IMR-90 (cell line): ENCODE measurements around the gene PLXDC2. TPM values are rescaled to one million over a fixed set of nuclear protein-coding genes. Genes with fewer than 3 reads are reported as not detected.

Experiments
- ATAC-seq: fragments of 200-7000 bp; cut with Tn5 transposase; 2 replicates; pipeline ENCODE4 v1.9.1; 2020; ENCODE audit warnings: low read depth, mild to moderate bottlenecking, moderate library complexity
- BruUV-seq: library from RNA; stranded (reverse); fragments of 400-500 nt; replicated peaks from 2 replicates; lab custom pipeline; 2021; lab: Mats Ljungman, UMichigan
- CTCF ChIA-PET: fragments of 300-600 bp; formaldehyde crosslinking; extraction: SDS; loops from one replicate; lab custom pipeline; 2021; ENCODE audit warnings: antibody characterized with exemption; lab: Yijun Ruan, JAX
- POLR2A ChIA-PET: fragments of 300-600 bp; sonication (Branson Sonifier 250); formaldehyde crosslinking; loops from one replicate; lab custom pipeline; 2022; ENCODE audit warnings: antibody characterized with exemption; ENCODE audit not compliant: unreplicated experiment; lab: Charles Lee
- DNase-seq: peaks from one replicate; pipeline ENCODE4 v3.0.0; 2013
- H2AFZ ChIP-seq: replicated peaks from 2 replicates; pipeline ENCODE3; 2013; ENCODE audit warnings: low read length, mild to moderate bottlenecking; ENCODE audit not compliant: poor library complexity
- H2AK5ac ChIP-seq: 2 replicates; pipeline ENCODE4 v1.6.1; 2013; ENCODE audit warnings: low read depth, low read length, inconsistent platforms
- H2AK9ac ChIP-seq: replicated peaks from 2 replicates; pipeline ENCODE3; 2013; ENCODE audit warnings: mild to moderate bottlenecking, low read depth, low read length, moderate library complexity; ENCODE audit not compliant: poor library complexity
- H2BK120ac ChIP-seq: 2 replicates; pipeline ENCODE4 v1.6.1; 2013; ENCODE audit warnings: low read depth, low read length, inconsistent platforms
- H2BK15ac ChIP-seq: 3 replicates; pipeline ENCODE4 v1.6.1; 2013; ENCODE audit warnings: low read depth, low read length, inconsistent platforms
- H2BK20ac ChIP-seq: 2 replicates; pipeline ENCODE4 v1.6.1; 2013; ENCODE audit warnings: low read depth, mild to moderate bottlenecking, inconsistent platforms, low read length, moderate library complexity
- H2BK5ac ChIP-seq: 2 replicates; pipeline ENCODE4 v1.6.1; 2013; ENCODE audit warnings: mild to moderate bottlenecking, low read depth, low read length, inconsistent platforms; ENCODE audit not compliant: poor library complexity, severe bottlenecking
- H3K14ac ChIP-seq: replicated peaks from 2 replicates; pipeline ENCODE4 v1.6.1; 2013; ENCODE audit warnings: low read depth, low read length, inconsistent platforms
- H3K18ac ChIP-seq: 2 replicates; pipeline ENCODE4 v1.6.1; 2013; ENCODE audit warnings: low read depth, low read length, control low read depth
- H3K23ac ChIP-seq: 2 replicates; pipeline ENCODE4 v1.6.1; 2013; ENCODE audit warnings: low read depth, low read length, inconsistent platforms
- H3K27ac ChIP-seq: 2 replicates; pipeline ENCODE4 v1.5.1; 2013; ENCODE audit warnings: mild to moderate bottlenecking, control low read depth, low read length; ENCODE audit not compliant: insufficient read depth
- H3K27me3 ChIP-seq: 2 replicates; pipeline ENCODE4 v1.6.1; 2013; ENCODE audit warnings: low read length; ENCODE audit not compliant: control insufficient read depth, insufficient read depth
- H3K36me3 ChIP-seq: 2 replicates; pipeline ENCODE4 v1.6.1; 2013; ENCODE audit warnings: low read length, mixed read lengths; ENCODE audit not compliant: control insufficient read depth, insufficient read depth
- H3K4ac ChIP-seq: 2 replicates; pipeline ENCODE4 v1.6.1; 2013; ENCODE audit warnings: low read depth, low read length, inconsistent platforms
- H3K4me1 ChIP-seq: 2 replicates; pipeline ENCODE4 v1.6.1; 2013; ENCODE audit warnings: low read length, mixed read lengths; ENCODE audit not compliant: control insufficient read depth, insufficient read depth
- H3K4me2 ChIP-seq: 2 replicates; pipeline ENCODE4 v1.6.1; 2013; ENCODE audit warnings: low read depth, mild to moderate bottlenecking, control low read depth, low read length, moderate library complexity
- H3K4me3 ChIP-seq: 2 replicates; pipeline ENCODE4 v1.5.1; 2013; ENCODE audit warnings: low read depth, mild to moderate bottlenecking, control low read depth, low read length, moderate library complexity; ENCODE audit not compliant: insufficient read depth
- H3K56ac ChIP-seq: 2 replicates; pipeline ENCODE4 v1.6.1; 2013; ENCODE audit warnings: low read length, inconsistent platforms; ENCODE audit not compliant: insufficient read depth; ENCODE audit errors: extremely low read depth
- H3K79me1 ChIP-seq, 2 experiments: 2 replicates each; pipeline ENCODE4 v1.6.1; 2013; ENCODE audit warnings: low read length in 2 of 2, inconsistent platforms in 1 of 2, low read depth in 1 of 2
- H3K9ac ChIP-seq: 2 replicates; pipeline ENCODE4 v1.6.1; 2013; ENCODE audit warnings: low read depth, low read length, control low read depth
- H3K9me1 ChIP-seq: 2 replicates; pipeline ENCODE4 v1.6.1; 2013; ENCODE audit warnings: low read length, inconsistent platforms; ENCODE audit not compliant: insufficient read depth
- H3K9me3 ChIP-seq: 2 replicates; pipeline ENCODE4 v1.6.1; 2013; ENCODE audit warnings: low read length; ENCODE audit not compliant: control insufficient read depth, insufficient read depth
- H4K20me1 ChIP-seq: 2 replicates; pipeline ENCODE4 v1.6.1; 2013; ENCODE audit warnings: low read length, inconsistent platforms; ENCODE audit not compliant: insufficient read depth
- H4K5ac ChIP-seq: 2 replicates; pipeline ENCODE4 v1.6.1; 2013; ENCODE audit warnings: mild to moderate bottlenecking, low read depth, low read length, control low read depth
- H4K8ac ChIP-seq, 2 experiments: 2 replicates each; pipeline ENCODE4 v1.6.1; 2013; ENCODE audit warnings: low read depth in 2 of 2, low read length in 2 of 2, control low read depth in 1 of 2, inconsistent platforms in 1 of 2
- H4K91ac ChIP-seq: 2 replicates; pipeline ENCODE4 v1.6.1; 2013; ENCODE audit warnings: low read depth, low read length, inconsistent platforms; ENCODE audit not compliant: insufficient read depth
- BHLHE40 ChIP-seq: fragments of 150-350 bp; IDR thresholded peaks from 2 replicates; pipeline ENCODE4 v1.6.1; 2016; ENCODE audit warnings: mild to moderate bottlenecking, low read depth, low read length
- CEBPB ChIP-seq: IDR thresholded peaks from 2 replicates; pipeline ENCODE4 v1.6.1; 2012; ENCODE audit warnings: low read depth, low read length, improper control_type of control experiment
- CHD1 ChIP-seq: IDR thresholded peaks from 2 replicates; pipeline ENCODE4 v1.6.1; 2012; ENCODE audit warnings: low read depth, low read length, improper control_type of control experiment
- FOS ChIP-seq: fragments of 150-350 bp; IDR thresholded peaks from 2 replicates; pipeline ENCODE4 v1.6.1; 2016; ENCODE audit warnings: low read depth, low read length
- MAFK ChIP-seq: IDR thresholded peaks from 2 replicates; pipeline ENCODE4 v1.6.1; 2012; ENCODE audit warnings: low read depth, low read length, improper control_type of control experiment
- MAZ ChIP-seq: IDR thresholded peaks from 2 replicates; pipeline ENCODE4 v1.6.1; 2012; ENCODE audit warnings: low read depth, mild to moderate bottlenecking, low read length, improper control_type of control experiment, moderate library complexity, borderline replicate concordance
- MXI1 ChIP-seq: IDR thresholded peaks from 2 replicates; pipeline ENCODE4 v1.6.1; 2012; ENCODE audit warnings: low read depth, mild to moderate bottlenecking, low read length, moderate library complexity, borderline replicate concordance
- NFE2L2 ChIP-seq: fragments of 150-350 bp; IDR thresholded peaks from 2 replicates; pipeline ENCODE4 v1.6.1; 2016; ENCODE audit warnings: low read depth, mild to moderate bottlenecking, low read length
- POLR2A ChIP-seq: IDR thresholded peaks from 2 replicates; pipeline ENCODE4 v1.6.1; 2012; ENCODE audit warnings: mild to moderate bottlenecking, low read depth, low read length
- RAD21 ChIP-seq: IDR thresholded peaks from 2 replicates; pipeline ENCODE4 v1.6.1; 2012; ENCODE audit warnings: low read length, improper control_type of control experiment
- RCOR1 ChIP-seq: IDR thresholded peaks from 2 replicates; pipeline ENCODE4 v1.6.1; 2012; ENCODE audit warnings: mild to moderate bottlenecking, low read length, improper control_type of control experiment; ENCODE audit not compliant: insufficient replicate concordance
- RFX5 ChIP-seq: IDR thresholded peaks from 2 replicates; pipeline ENCODE4 v1.8.0; 2012; ENCODE audit warnings: low read depth, mild to moderate bottlenecking, low read length, moderate library complexity
- SMC3 ChIP-seq: fragments of 150-350 bp; IDR thresholded peaks from 2 replicates; pipeline ENCODE4 v1.6.1; 2016; ENCODE audit warnings: low read depth, mild to moderate bottlenecking, antibody characterized with exemption, low read length, moderate library complexity
- WGBS, 2 experiments: methylation state at CpG; one replicate each; pipeline versions ENCODE4 v1.1.5 to v1.1.7; 2013; ENCODE audit warnings: missing lambda C conversion rate in 2 of 2; ENCODE audit not compliant: insufficient read length in 1 of 2; ENCODE audit errors: extremely low coverage in 2 of 2; 5-methylcytosine and 5-hydroxymethylcytosine counted together
- dilution Hi-C: fragments of 300-500 bp; cut with HindIII; formaldehyde crosslinking; loops from one replicate; pipeline ENCODE4 v1.14.3; 2018; ENCODE audit warnings: low sequenced_read_pairs; ENCODE audit not compliant: unreplicated experiment
- in situ Hi-C: fragments of 300-500 bp; cut with MboI; formaldehyde crosslinking; loops from 3 replicates; pipeline ENCODE4 v1.14.3; 2019; ENCODE audit warnings: low sequenced_read_pairs, inconsistent platforms, mixed read lengths
- intact Hi-C: fragments of 100-400 bp; cut with micrococcal nuclease; formaldehyde crosslinking; loops from 2 replicates; pipeline ENCODE4 v1.10.0; 2022
- polyA plus RNA-seq, 3 experiments: library from polyadenylated mRNA; depleted of rRNA; stranded (reverse); fragments of >200 nt; gene quantifications; 2 replicates each; pipeline ENCODE4 v1.2.3, GENCODE V29; 2012; ENCODE audit warnings: low replicate concordance in 1 of 3
- total RNA-seq: library from RNA; depleted of rRNA; stranded (reverse); fragments of >200 nt; gene quantifications from 2 replicates; pipeline ENCODE4 v1.2.3, GENCODE V29; 2012
- TF ChIP-seq, protein P1 (sequence below): fragments of 150-350 bp; IDR thresholded peaks from 2 replicates; pipeline ENCODE4 v1.6.1; 2016; ENCODE audit warnings: low read depth, mild to moderate bottlenecking, low read length, moderate library complexity, borderline replicate concordance
- TF ChIP-seq, protein P2 (sequence below): conservative IDR thresholded peaks from 2 replicates; pipeline ENCODE4 v1.5.1; 2012; ENCODE audit warnings: mild to moderate bottlenecking, low read depth, low read length, improper control_type of control experiment
- TF ChIP-seq, protein P3 (sequence below): fragments of 150-350 bp; IDR thresholded peaks from 2 replicates; pipeline ENCODE4 v1.6.1; 2017; ENCODE audit warnings: mild to moderate bottlenecking, antibody characterized with exemption, low read length, low read depth

PLXDC2 gene
- total and polyA plus RNA-seq, 2 of the 4 experiments (the other 2 are of a cell fraction) = 3.2 to 6.1 TPM

DNA sequence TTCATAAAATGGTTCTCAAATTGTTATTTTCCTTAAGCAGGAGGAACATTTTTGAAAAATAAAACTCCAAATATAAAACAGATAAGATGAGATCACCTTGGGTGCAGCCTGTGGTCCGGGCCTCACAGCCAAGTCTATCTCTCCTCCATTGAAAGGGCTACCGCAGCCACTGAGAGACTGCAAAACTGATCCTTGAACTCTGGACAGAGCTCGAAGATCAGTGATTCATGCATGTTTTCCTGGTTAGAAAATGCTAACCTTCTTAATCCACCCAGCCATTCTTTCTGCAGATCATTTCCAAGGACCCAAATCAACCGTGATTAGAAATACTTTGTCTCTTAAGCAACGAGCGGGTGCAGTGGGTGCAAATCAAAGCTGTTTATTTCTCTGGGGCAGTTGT, 378.8 kb downstream of the PLXDC2 start:
- Histone ChIP-seq H2AFZ (no peak overlapping the region), H3K4ac (no peak overlapping the region), H3K4me1 (no peaks in the 10 kb centered on the region), H3K79me1 (no peaks in the 10 kb centered on the region), H4K8ac (no peak overlapping the region), H3K9me1 (no peaks in the 10 kb centered on the region), H3K56ac (no peak overlapping the region), H2AK5ac (no peak overlapping the region), H3K4me3 (no peak overlapping the region), H3K9ac (no peak overlapping the region), H3K36me3 (no peaks in the 10 kb centered on the region), H2AK9ac (no peak overlapping the region), H3K18ac (no peak overlapping the region), H3K23ac (no peak overlapping the region), H4K91ac (no peak overlapping the region), H2BK5ac (no peak overlapping the region), H3K27me3 (no peaks in the 10 kb centered on the region), H2BK120ac (no peak overlapping the region), H2BK15ac (no peak overlapping the region), H3K9me3 (no peaks in the 10 kb centered on the region), H3K4me2 (no peak overlapping the region), H4K5ac (no peak overlapping the region), H3K14ac (no peak overlapping the region), H3K27ac (no peak overlapping the region), H4K20me1 (no peaks in the 10 kb centered on the region), H2BK20ac (no peak overlapping the region)
- DNase-seq (no peak), ATAC-seq (no peak)
- intact Hi-C loops = no loop called here
- no CpG with 5 or more reads among the region's 6 CpGs for WGBS, 2 experiments
- CTCF ChIA-PET = no interaction called here
- no TSS peak for BruUV-seq
- TF ChIP-seq FOS (no peak), RFX5 (no peak), NFE2L2 (no peak), POLR2A (no peak), RCOR1 (no peak), SMC3 (no peak), BHLHE40 (no peak), MAZ (no peak), CEBPB (no peak), CHD1 (no peak), MAFK (no peak), MXI1 (no peak), RAD21 (no peak)
- TF ChIP-seq, protein P1, sequence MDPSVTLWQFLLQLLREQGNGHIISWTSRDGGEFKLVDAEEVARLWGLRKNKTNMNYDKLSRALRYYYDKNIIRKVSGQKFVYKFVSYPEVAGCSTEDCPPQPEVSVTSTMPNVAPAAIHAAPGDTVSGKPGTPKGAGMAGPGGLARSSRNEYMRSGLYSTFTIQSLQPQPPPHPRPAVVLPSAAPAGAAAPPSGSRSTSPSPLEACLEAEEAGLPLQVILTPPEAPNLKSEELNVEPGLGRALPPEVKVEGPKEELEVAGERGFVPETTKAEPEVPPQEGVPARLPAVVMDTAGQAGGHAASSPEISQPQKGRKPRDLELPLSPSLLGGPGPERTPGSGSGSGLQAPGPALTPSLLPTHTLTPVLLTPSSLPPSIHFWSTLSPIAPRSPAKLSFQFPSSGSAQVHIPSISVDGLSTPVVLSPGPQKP = no peak
- TF ChIP-seq, protein P2, sequence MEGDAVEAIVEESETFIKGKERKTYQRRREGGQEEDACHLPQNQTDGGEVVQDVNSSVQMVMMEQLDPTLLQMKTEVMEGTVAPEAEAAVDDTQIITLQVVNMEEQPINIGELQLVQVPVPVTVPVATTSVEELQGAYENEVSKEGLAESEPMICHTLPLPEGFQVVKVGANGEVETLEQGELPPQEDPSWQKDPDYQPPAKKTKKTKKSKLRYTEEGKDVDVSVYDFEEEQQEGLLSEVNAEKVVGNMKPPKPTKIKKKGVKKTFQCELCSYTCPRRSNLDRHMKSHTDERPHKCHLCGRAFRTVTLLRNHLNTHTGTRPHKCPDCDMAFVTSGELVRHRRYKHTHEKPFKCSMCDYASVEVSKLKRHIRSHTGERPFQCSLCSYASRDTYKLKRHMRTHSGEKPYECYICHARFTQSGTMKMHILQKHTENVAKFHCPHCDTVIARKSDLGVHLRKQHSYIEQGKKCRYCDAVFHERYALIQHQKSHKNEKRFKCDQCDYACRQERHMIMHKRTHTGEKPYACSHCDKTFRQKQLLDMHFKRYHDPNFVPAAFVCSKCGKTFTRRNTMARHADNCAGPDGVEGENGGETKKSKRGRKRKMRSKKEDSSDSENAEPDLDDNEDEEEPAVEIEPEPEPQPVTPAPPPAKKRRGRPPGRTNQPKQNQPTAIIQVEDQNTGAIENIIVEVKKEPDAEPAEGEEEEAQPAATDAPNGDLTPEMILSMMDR = no peak
- TF ChIP-seq, protein P3, sequence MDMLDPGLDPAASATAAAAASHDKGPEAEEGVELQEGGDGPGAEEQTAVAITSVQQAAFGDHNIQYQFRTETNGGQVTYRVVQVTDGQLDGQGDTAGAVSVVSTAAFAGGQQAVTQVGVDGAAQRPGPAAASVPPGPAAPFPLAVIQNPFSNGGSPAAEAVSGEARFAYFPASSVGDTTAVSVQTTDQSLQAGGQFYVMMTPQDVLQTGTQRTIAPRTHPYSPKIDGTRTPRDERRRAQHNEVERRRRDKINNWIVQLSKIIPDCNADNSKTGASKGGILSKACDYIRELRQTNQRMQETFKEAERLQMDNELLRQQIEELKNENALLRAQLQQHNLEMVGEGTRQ = no peak
- POLR2A ChIA-PET = no interaction called here
- in situ Hi-C loops = no loop called here
- dilution Hi-C loops = no loop called here
